Right lobe of liver (tissue), 6 donors: ENCODE measurements around the gene PHF21B. TPM values are rescaled to one million over a fixed set of nuclear protein-coding genes. Genes with fewer than 3 reads are reported as not detected.

ENCODE experiments used
- ATAC-seq, 4 donors: fragments of 200-7000 bp; cut with Tn5 transposase; one replicate each; pipeline ENCODE4 v1.9.1; 2020; ENCODE audit warnings: mild to moderate bottlenecking in 4 of 4, moderate library complexity in 4 of 4
- DNase-seq, 3 donors: peaks; one replicate each; pipeline ENCODE4 v3.0.0-alpha.2; 2020
- H3K27ac ChIP-seq, 3 donors: fragments of 200-600 bp; one replicate each; pipeline ENCODE4 v1.8.0; 2022
- H3K27me3 ChIP-seq, 2 donors: fragments of 200-600 bp; one replicate each; pipeline ENCODE4 v1.8.0; 2022
- H3K36me3 ChIP-seq, 4 donors: fragments of 200-600 bp; sonication (generic) in 1 of 4; one replicate each; pipeline versions ENCODE4 v1.5.1 to v1.8.0; 2017 to 2022; ENCODE audit warnings: control low read depth in 1 of 4
- H3K4me1 ChIP-seq, 4 donors: fragments of 200-600 bp; sonication (generic) in 1 of 4; one replicate each; pipeline versions ENCODE4 v1.5.1 to v1.8.0; 2017 to 2022; ENCODE audit warnings: control low read depth in 1 of 4
- H3K4me3 ChIP-seq, 3 donors: fragments of 200-600 bp; one replicate each; pipeline ENCODE4 v1.8.0; 2022
- H3K9me3 ChIP-seq, 4 donors: fragments of 200-600 bp; sonication (generic) in 1 of 4; one replicate each; pipeline versions ENCODE4 v1.5.1 to v1.8.0; 2017 to 2022; ENCODE audit warnings: control low read depth in 1 of 4
- CTCF ChIP-seq, 4 donors: fragments of 200-600 bp in 3 of 4; fragments of 450-650 bp in 1 of 4; IDR thresholded peaks; one replicate each; pipeline versions ENCODE4 v1.5.1 to v1.8.0; 2016 to 2022; ENCODE audit warnings: antibody characterized with exemption in 4 of 4, mild to moderate bottlenecking in 2 of 4
- POLR2A ChIP-seq: fragments of 450-650 bp; IDR thresholded peaks from one replicate; pipeline ENCODE4 v1.6.1; 2017; ENCODE audit warnings: antibody characterized with exemption, mild to moderate bottlenecking
- WGBS: methylation state at CpG from one replicate; pipeline ENCODE4 v1.1.6; 2018; ENCODE audit warnings: low coverage, low lambda C conversion rate; ENCODE audit not compliant: insufficient coverage; ENCODE audit errors: missing lambda C conversion rate; 5-methylcytosine and 5-hydroxymethylcytosine counted together
- intact Hi-C, 2 donors: fragments of 100-400 bp; cut with DNase I; formaldehyde crosslinking; loops; one replicate each; pipeline versions ENCODE4 v1.11.2 to v1.14.1; 2022
- total RNA-seq, 6 experiments: library from RNA; depleted of rRNA in 2 of 6; stranded (reverse); fragments of >200 nt in 2 of 6; fragmentation: NEBNext Ultra II Directional in 3 of 6; extraction: Animal tissue kit (Norgen Biotek cat#: 25700) in 3 of 6; gene quantifications; one replicate each; pipeline versions ENCODE4 v1.1.0 to v1.2.4, GENCODE V29; 2016 to 2023
- donor health status: DM: no; HTN: yes; CAD: no.
- donor health status: DM: no; HTN: no; CAD: no.
- donor health status: DM: no; HTN: no; CAD: no.
- donor health status: DM: no; HTN: yes; CAD: no.
- donor health status: DM: no; HTN: yes; CAD: no.

The PHF21B gene
- total RNA-seq, 6 experiments from 2014 or later = not detected

- ATAC-seq (no peak), DNase-seq (peak in 1 of 3 donors; percentile 45)
- intact Hi-C loops = no loop called here
- no peak for TF ChIP-seq POLR2A
- no peak for TF ChIP-seq CTCF (IDR thresholded peaks at IDR 0.05)
- no peaks in the 10 kb centered on the region for H3K27me3 ChIP-seq
- H3K9me3 ChIP-seq = no peaks in the 10 kb centered on the region
- 42% methylated on average over 5 of the region's 9 CpGs for WGBS
- H3K27ac ChIP-seq = no peak overlapping the region
- H3K4me1 ChIP-seq = no peaks in the 10 kb centered on the region
- H3K4me3 ChIP-seq = no peak overlapping the region
- H3K36me3 ChIP-seq = no peaks in the 10 kb centered on the region
These were observed 78.0 kb downstream of the PHF21B start for GRCh38 chr22:44931766-44932165.

- intact Hi-C loops = no loop called here
- DNase-seq = peak in 1 of 3 donors; percentile 32
- Histone ChIP-seq H3K4me1 (no peaks in the 10 kb centered on the region), H3K27ac (no peak overlapping the region), H3K27me3 (no peaks in the 10 kb centered on the region), H3K36me3 (no peaks in the 10 kb centered on the region), H3K9me3 (no peaks in the 10 kb centered on the region), H3K4me3 (no peak overlapping the region)
- TF ChIP-seq CTCF (IDR thresholded peaks at IDR 0.05) (no peak), POLR2A (no peak)
- WGBS = 62% methylated on average over 13 of the region's 26 CpGs
- ATAC-seq = no peak
These were observed 78.7 kb downstream of the PHF21B start for GRCh38 chr22:44931077-44931540.

GRCh38 chr22:44930711-44931035 lies 79.1 kb downstream of the PHF21B start:
- ATAC-seq (no peak), DNase-seq (peak in 1 of 3 donors; percentile 33)
- TF ChIP-seq CTCF (IDR thresholded peaks at IDR 0.05) (no peak), POLR2A (no peak)
- H3K27ac ChIP-seq = no peak overlapping the region
- no peaks in the 10 kb centered on the region for H3K27me3 ChIP-seq
- intact Hi-C loops = no loop called here
- no peaks in the 10 kb centered on the region for H3K4me1 ChIP-seq
- no CpG with 5 or more reads among the region's 8 CpGs for WGBS
- no peaks in the 10 kb centered on the region for H3K36me3 ChIP-seq
- H3K9me3 ChIP-seq = no peaks in the 10 kb centered on the region
- H3K4me3 ChIP-seq = no peak overlapping the region

GRCh38 chr22:44930016-44930710 lies 79.6 kb downstream of the PHF21B start:
- H3K4me1 ChIP-seq = no peaks in the 10 kb centered on the region
- intact Hi-C loops = no loop called here

More at GRCh38 chr22:44930016-44930710, 79.6 kb downstream of the PHF21B start:
- TF ChIP-seq POLR2A = no peak
- no peak for TF ChIP-seq CTCF (IDR thresholded peaks at IDR 0.05)
- Histone ChIP-seq H3K4me3 (no peak overlapping the region), H3K27ac (no peak overlapping the region), H3K36me3 (no peaks in the 10 kb centered on the region), H3K9me3 (no peaks in the 10 kb centered on the region), H3K27me3 (no peaks in the 10 kb centered on the region)
- peak in 1 of 3 donors; percentile 35 for DNase-seq
- WGBS = 67% methylated on average over 11 of the region's 13 CpGs
- ATAC-seq = no peak
